Endothelial cell of umbilical vein (primary cell): ENCODE measurements around the gene CSNK2A3. TPM values are rescaled to one million over a fixed set of nuclear protein-coding genes. Genes with fewer than 3 reads are reported as not detected.

Experiments used
- BruUV-seq: library from RNA; stranded (reverse); fragments of 400-500 nt; replicated peaks from 2 replicates; lab custom pipeline; 2021; lab: Mats Ljungman, UMichigan
- CTCF ChIA-PET: fragments of 300-600, 350-600 bp; sonication (Branson Sonifier 250); formaldehyde crosslinking; loops from one replicate; lab custom pipeline; 2021; ENCODE audit warnings: antibody characterized with exemption, inconsistent platforms; lab: Charles Lee
- POLR2A ChIA-PET: fragments of 300-600, 350-600 bp; sonication (Branson Sonifier 250); formaldehyde crosslinking; loops from one replicate; lab custom pipeline; 2021; ENCODE audit warnings: antibody characterized with exemption, inconsistent platforms; lab: Charles Lee
- DNase-seq: peaks from one replicate; pipeline ENCODE4 v3.0.0-alpha.2; 2011; ENCODE audit warnings: low read depth, low spot score
- FAIRE-seq: peaks from 2 replicates; lab custom pipeline; 2011; peaks lifted over from hg19 to GRCh38; lab: Jason Lieb, UNC
- H2AFZ ChIP-seq: 2 replicates; pipeline ENCODE4 v1.6.0; 2012; ENCODE audit warnings: low read depth, low read length, control low read depth, inconsistent platforms
- H3K27ac ChIP-seq: 2 replicates; pipeline ENCODE4 v1.5.1; 2011; ENCODE audit warnings: low read depth, mild to moderate bottlenecking, control low read depth, low read length, moderate library complexity; ENCODE audit not compliant: insufficient read depth
- H3K27me3 ChIP-seq, 2 experiments: 2 replicates each; pipeline versions ENCODE4 v1.6.0 to v1.6.1; 2011; ENCODE audit warnings: low read length in 2 of 2, mixed read lengths in 1 of 2; ENCODE audit not compliant: control insufficient read depth in 2 of 2, insufficient read depth in 2 of 2
- H3K36me3 ChIP-seq, 2 experiments: 2 replicates in 1 of 2; 3 replicates in 1 of 2; pipeline ENCODE4 v1.5.1; 2011; ENCODE audit warnings: low read length in 2 of 2, mild to moderate bottlenecking in 1 of 2, moderate library complexity in 1 of 2; ENCODE audit not compliant: control insufficient read depth in 2 of 2, insufficient read depth in 2 of 2; ENCODE audit errors: extremely low read depth in 1 of 2
- H3K4me1 ChIP-seq: 3 replicates; pipeline ENCODE4 v1.5.1; 2011; ENCODE audit warnings: mild to moderate bottlenecking, low read length; ENCODE audit not compliant: control insufficient read depth, insufficient read depth; ENCODE audit errors: extremely low read depth
- H3K4me2 ChIP-seq: 2 replicates; pipeline ENCODE4 v1.6.1; 2011; ENCODE audit warnings: low read length, control low read depth, mixed read lengths; ENCODE audit not compliant: insufficient read depth
- H3K4me3 ChIP-seq, 3 experiments: fragments of 200-600 bp in 1 of 3; sonication (generic), shearing (Covaris generic) in 1 of 3; replicated peaks in 1 of 3; 2 replicates each; pipeline ENCODE4 v1.5.1; 2011 to 2016; ENCODE audit warnings: control low read depth in 3 of 3, low read length in 3 of 3, mild to moderate bottlenecking in 2 of 3, inconsistent platforms in 1 of 3, low read depth in 1 of 3, moderate library complexity in 1 of 3; ENCODE audit not compliant: insufficient read depth in 1 of 3
- H3K79me2 ChIP-seq: 2 replicates; pipeline ENCODE4 v1.6.0; 2012; ENCODE audit warnings: low read length, inconsistent platforms; ENCODE audit not compliant: control insufficient read depth, insufficient read depth
- H3K9ac ChIP-seq: replicated peaks from 2 replicates; pipeline ENCODE3; 2011; ENCODE audit warnings: low read length, control low read depth; ENCODE audit not compliant: insufficient read depth; ENCODE audit errors: extremely low read depth
- H3K9me1 ChIP-seq: replicated peaks from 3 replicates; pipeline ENCODE4 v1.6.0; 2011; ENCODE audit warnings: mild to moderate bottlenecking, low read length; ENCODE audit not compliant: control insufficient read depth, insufficient read depth; ENCODE audit errors: extremely low read depth
- H3K9me3 ChIP-seq: replicated peaks from 2 replicates; pipeline ENCODE4 v1.5.1; 2012; ENCODE audit warnings: low read length, inconsistent platforms; ENCODE audit not compliant: control insufficient read depth, insufficient read depth
- H4K20me1 ChIP-seq: replicated peaks from 2 replicates; pipeline ENCODE3; 2011; ENCODE audit warnings: mild to moderate bottlenecking, low read length; ENCODE audit not compliant: control insufficient read depth, insufficient read depth; ENCODE audit errors: extremely low read depth
- EZH2 ChIP-seq: IDR thresholded peaks from 2 replicates; pipeline ENCODE4 v1.6.1; 2012; ENCODE audit warnings: borderline replicate concordance, low read depth, mild to moderate bottlenecking, moderate library complexity, low read length, inconsistent platforms; ENCODE audit not compliant: severe bottlenecking
- FOS ChIP-seq: IDR thresholded peaks from 2 replicates; pipeline ENCODE4 v1.6.1; 2011; ENCODE audit warnings: mild to moderate bottlenecking, low read length, moderate library complexity, borderline replicate concordance; ENCODE audit not compliant: insufficient read depth
- GATA2 ChIP-seq: IDR thresholded peaks from 2 replicates; pipeline ENCODE4 v1.7.0; 2011; ENCODE audit warnings: low read depth, mild to moderate bottlenecking, moderate library complexity, mixed read lengths, low read length; ENCODE audit not compliant: insufficient read length, insufficient read depth
- JUN ChIP-seq: IDR thresholded peaks from 2 replicates; pipeline ENCODE4 v1.6.1; 2011; ENCODE audit warnings: borderline replicate concordance, low read depth; ENCODE audit not compliant: insufficient read length, insufficient read depth
- MYC ChIP-seq: IDR thresholded peaks from one replicate; pipeline ENCODE4 v1.6.1; 2011; ENCODE audit warnings: mild to moderate bottlenecking, low read depth, low read length
- POLR2A ChIP-seq: IDR thresholded peaks from 2 replicates; pipeline ENCODE4 v1.6.1; 2012; ENCODE audit warnings: low read depth, mild to moderate bottlenecking, control low read depth, low read length
- POLR2AphosphoS5 ChIP-seq: IDR thresholded peaks from 2 replicates; pipeline ENCODE4 v1.6.1; 2012; ENCODE audit warnings: low read depth, mild to moderate bottlenecking, control low read depth, low read length, moderate library complexity; ENCODE audit not compliant: insufficient read depth
- dilution Hi-C: fragments of 300-500 bp; cut with MboI; formaldehyde crosslinking; loops from one replicate; pipeline ENCODE4 v1.15.0; 2019; ENCODE audit warnings: low sequenced_read_pairs; ENCODE audit not compliant: extremely low pct_ligation_motif_present
- intact Hi-C: fragments of 100-400 bp; cut with micrococcal nuclease; formaldehyde crosslinking; loops from one replicate; pipeline ENCODE4 v1.10.0; 2022
- polyA plus RNA-seq, 4 experiments: library from polyadenylated mRNA; depleted of rRNA in 3 of 4; stranded (reverse) in 3 of 4; unstranded in 1 of 4; fragments of >200 nt; gene quantifications; 2 replicates each; pipeline versions ENCODE4 v1.2.1 to v1.2.3, GENCODE V29; 2011 to 2012; ENCODE audit warnings: missing spikeins in 1 of 4
- total RNA-seq: library from RNA; stranded (reverse); gene quantifications from 2 replicates; pipeline ENCODE4 v1.2.3, GENCODE V29; 2021
- TF ChIP-seq, protein P1 (sequence below): IDR thresholded peaks from 2 replicates; pipeline ENCODE4 v1.6.1; 2011; ENCODE audit not compliant: insufficient read depth, insufficient read length
- TF ChIP-seq, protein P2 (sequence below), 2 donors: IDR thresholded peaks; 1 replicate in 1 of 2; 2 replicates in 1 of 2; pipeline ENCODE4 v1.5.1; 2011; ENCODE audit warnings: low read length in 2 of 2, mild to moderate bottlenecking in 2 of 2, moderate library complexity in 2 of 2, control low read depth in 1 of 2, inconsistent platforms in 1 of 2, low read depth in 1 of 2; ENCODE audit not compliant: insufficient read depth in 1 of 2; ENCODE audit errors: extremely low read depth in 1 of 2

Gene CSNK2A3
- total and polyA plus RNA-seq, 2 donors (not counting 3 experiments of a cell fraction or from before 2014, with no cell fraction given), result 0.41 TPM; not detected in 1

DNA sequence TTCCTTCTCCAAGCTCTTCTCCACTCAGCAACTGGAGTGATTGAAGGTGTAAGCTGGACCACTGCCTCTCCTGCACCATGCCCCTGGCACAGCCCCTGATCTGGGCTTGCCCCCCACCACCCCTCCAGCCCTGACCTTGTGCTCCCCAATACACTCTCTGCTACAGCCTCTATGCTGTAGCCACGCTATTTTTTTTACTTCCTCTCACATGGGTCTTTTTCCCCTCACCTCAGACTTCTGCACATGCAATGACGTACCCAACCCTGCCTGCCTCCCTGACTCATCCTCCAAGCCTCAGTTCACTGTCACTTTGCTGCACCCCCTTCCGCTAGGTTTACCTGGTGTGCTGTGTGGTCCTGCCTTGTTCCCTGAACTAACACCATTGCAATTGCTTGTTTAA lies 9.0 kb downstream of the CSNK2A3 start:
- H3K27me3 ChIP-seq, result peaks cover 0 to 2% of the 10 kb centered on the region in 2 experiments
- DNase-seq (no peak), FAIRE-seq (no peak)
- BruUV-seq, result no TSS peak
- TF ChIP-seq POLR2A (no peak), JUN (no peak), EZH2 (no peak), GATA2 (no peak), FOS (no peak), MYC (no peak), POLR2AphosphoS5 (no peak)
- TF ChIP-seq, protein P1, sequence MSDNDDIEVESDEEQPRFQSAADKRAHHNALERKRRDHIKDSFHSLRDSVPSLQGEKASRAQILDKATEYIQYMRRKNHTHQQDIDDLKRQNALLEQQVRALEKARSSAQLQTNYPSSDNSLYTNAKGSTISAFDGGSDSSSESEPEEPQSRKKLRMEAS, result no peak
- TF ChIP-seq, protein P2, sequence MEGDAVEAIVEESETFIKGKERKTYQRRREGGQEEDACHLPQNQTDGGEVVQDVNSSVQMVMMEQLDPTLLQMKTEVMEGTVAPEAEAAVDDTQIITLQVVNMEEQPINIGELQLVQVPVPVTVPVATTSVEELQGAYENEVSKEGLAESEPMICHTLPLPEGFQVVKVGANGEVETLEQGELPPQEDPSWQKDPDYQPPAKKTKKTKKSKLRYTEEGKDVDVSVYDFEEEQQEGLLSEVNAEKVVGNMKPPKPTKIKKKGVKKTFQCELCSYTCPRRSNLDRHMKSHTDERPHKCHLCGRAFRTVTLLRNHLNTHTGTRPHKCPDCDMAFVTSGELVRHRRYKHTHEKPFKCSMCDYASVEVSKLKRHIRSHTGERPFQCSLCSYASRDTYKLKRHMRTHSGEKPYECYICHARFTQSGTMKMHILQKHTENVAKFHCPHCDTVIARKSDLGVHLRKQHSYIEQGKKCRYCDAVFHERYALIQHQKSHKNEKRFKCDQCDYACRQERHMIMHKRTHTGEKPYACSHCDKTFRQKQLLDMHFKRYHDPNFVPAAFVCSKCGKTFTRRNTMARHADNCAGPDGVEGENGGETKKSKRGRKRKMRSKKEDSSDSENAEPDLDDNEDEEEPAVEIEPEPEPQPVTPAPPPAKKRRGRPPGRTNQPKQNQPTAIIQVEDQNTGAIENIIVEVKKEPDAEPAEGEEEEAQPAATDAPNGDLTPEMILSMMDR (IDR thresholded peaks at IDR 0.05; ENCODE audit: extremely low read depth in 1 of 2, insufficient read depth in 1 of 2, low read depth in 1 of 2, low read length in 2 of 2), result no peak
- H3K27ac ChIP-seq, result no peak overlapping the region
- H3K4me1 ChIP-seq, result no peaks in the 10 kb centered on the region
- no peak overlapping the region for H3K4me2 ChIP-seq
- dilution Hi-C loops (no loop called here), intact Hi-C loops (no loop called here)
- no peak overlapping the region for H3K9ac ChIP-seq
- H3K36me3 ChIP-seq, result no peaks in the 10 kb centered on the region
- H3K9me3 ChIP-seq, result no peaks in the 10 kb centered on the region
- CTCF ChIA-PET, result no interaction called here
- H3K79me2 ChIP-seq, result no peaks in the 10 kb centered on the region
- H3K9me1 ChIP-seq, result no peaks in the 10 kb centered on the region
- POLR2A ChIA-PET, result no interaction called here
- no peak overlapping the region for H2AFZ ChIP-seq
- H4K20me1 ChIP-seq, result no peaks in the 10 kb centered on the region
- H3K4me3 ChIP-seq, result no peak overlapping the region
